Osteoblast (primary cell): ENCODE results near the gene NPIPA7. TPM values are rescaled to one million over a fixed set of nuclear protein-coding genes. Genes with fewer than 3 reads are reported as not detected.
"Not testable (repeated sequence)": the region's sequence is repeated elsewhere in the genome, so short reads cannot be mapped to it uniquely, and the experiment has no call there.

ENCODE experiments used
- DNase-seq: peaks from one replicate; pipeline ENCODE4 v3.0.0; 2011; ENCODE audit warnings: low spot score, mixed read lengths; ENCODE audit not compliant: insufficient read length; ENCODE audit errors: missing footprints
- H2AFZ ChIP-seq: 2 replicates; pipeline ENCODE4 v1.6.0; 2011; ENCODE audit warnings: mild to moderate bottlenecking, low read length
- H3K27ac ChIP-seq: 2 replicates; pipeline ENCODE4 v1.5.1; 2011; ENCODE audit warnings: mild to moderate bottlenecking, low read depth, low read length, moderate library complexity
- H3K27me3 ChIP-seq: 2 replicates; pipeline ENCODE4 v1.6.0; 2012; ENCODE audit warnings: mild to moderate bottlenecking, control low read depth, inconsistent platforms, low read length, moderate library complexity; ENCODE audit not compliant: insufficient read depth
- H3K36me3 ChIP-seq: 2 replicates; pipeline ENCODE4 v1.5.1; 2011; ENCODE audit warnings: mild to moderate bottlenecking, low read length, control low read depth, moderate library complexity; ENCODE audit not compliant: insufficient read depth
- H3K4me1 ChIP-seq: 2 replicates; pipeline ENCODE4 v1.5.1; 2011; ENCODE audit warnings: mild to moderate bottlenecking, low read length, control low read depth, moderate library complexity; ENCODE audit not compliant: insufficient read depth
- H3K4me2 ChIP-seq: 2 replicates; pipeline ENCODE4 v1.6.0; 2011; ENCODE audit warnings: mild to moderate bottlenecking, low read length; ENCODE audit not compliant: insufficient read depth
- H3K4me3 ChIP-seq: fragments of 200-600 bp; sonication (generic); 3 replicates; pipeline ENCODE4 v1.5.1; 2012; ENCODE audit warnings: mild to moderate bottlenecking, low read length, inconsistent platforms; ENCODE audit not compliant: insufficient read depth
- H3K79me2 ChIP-seq: 2 replicates; pipeline ENCODE4 v1.6.0; 2012; ENCODE audit warnings: mild to moderate bottlenecking, low read length, control low read depth, inconsistent platforms; ENCODE audit not compliant: insufficient read depth
- H3K9me3 ChIP-seq: 2 replicates; pipeline ENCODE4 v1.5.1; 2011; ENCODE audit warnings: low read depth, low read length, control low read depth
- H4K20me1 ChIP-seq: 2 replicates; pipeline ENCODE4 v1.6.0; 2012; ENCODE audit warnings: mild to moderate bottlenecking, low read length, control low read depth; ENCODE audit not compliant: insufficient read depth
- total RNA-seq: library from RNA; depleted of rRNA; stranded (reverse); fragments of >200 nt; gene quantifications from 2 replicates; pipeline ENCODE4 v1.2.3, GENCODE V29; 2012

Gene NPIPA7
- total RNA-seq: 0.59 TPM in 1 of 2 replicates, not detected in the other

DNA sequence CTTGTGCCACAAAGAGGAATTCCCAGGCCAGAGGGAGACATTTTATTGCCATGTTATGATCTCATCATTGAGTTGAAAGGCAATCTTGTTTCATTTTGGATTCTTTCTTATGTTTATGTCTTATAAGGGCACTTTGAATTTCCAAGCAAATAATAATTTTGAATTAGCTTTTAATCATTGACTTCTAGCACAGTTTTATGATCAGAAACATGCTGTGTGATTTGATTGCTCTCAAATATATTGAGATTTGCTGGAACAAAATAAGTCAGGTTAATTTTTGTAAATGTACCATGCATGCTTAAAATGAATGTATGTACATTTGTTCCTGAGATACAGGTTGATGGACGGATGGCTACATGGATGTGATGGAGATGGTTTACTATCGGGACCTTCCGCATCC lies at the start of gene NPIPA7:
Gene NPIPA7 (plus strand): TSS at position 301 of the 400 bp plus-strand sequence. CDS start 105 bp downstream, outside the sequence.
- not testable (repeated sequence) for H3K9me3 ChIP-seq, H3K36me3 ChIP-seq, H3K79me2 ChIP-seq, H2AFZ ChIP-seq, H3K4me2 ChIP-seq, H3K27ac ChIP-seq, H3K4me1 ChIP-seq, H3K4me3 ChIP-seq, H3K27me3 ChIP-seq, H4K20me1 ChIP-seq, DNase-seq

DNA sequence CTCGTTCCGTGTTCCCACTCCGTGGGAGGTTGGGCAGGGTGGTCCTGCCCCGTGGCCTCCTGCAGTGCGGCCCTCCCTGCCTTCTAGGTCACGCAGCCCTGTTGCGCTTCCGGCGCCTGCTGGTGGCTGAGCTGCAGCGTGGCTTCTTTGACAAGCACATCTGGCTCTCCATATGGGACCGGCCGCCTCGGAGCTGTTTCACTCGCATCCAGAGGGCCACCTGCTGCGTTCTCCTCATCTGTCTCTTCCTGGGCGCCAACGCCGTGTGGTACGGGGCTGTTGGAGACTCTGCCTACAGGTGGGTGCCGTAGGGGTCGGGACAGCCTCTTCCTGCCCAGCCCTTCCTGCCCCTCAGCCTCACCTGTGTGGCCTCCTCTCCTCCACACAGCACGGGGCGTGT lies 47.5 kb upstream of the NPIPA7 start:
- H3K79me2 ChIP-seq, H3K36me3 ChIP-seq, H3K27ac ChIP-seq, H3K4me1 ChIP-seq, H3K27me3 ChIP-seq, H4K20me1 ChIP-seq, H3K4me3 ChIP-seq, H3K4me2 ChIP-seq, DNase-seq, H3K9me3 ChIP-seq, H2AFZ ChIP-seq: not testable (repeated sequence)

DNA sequence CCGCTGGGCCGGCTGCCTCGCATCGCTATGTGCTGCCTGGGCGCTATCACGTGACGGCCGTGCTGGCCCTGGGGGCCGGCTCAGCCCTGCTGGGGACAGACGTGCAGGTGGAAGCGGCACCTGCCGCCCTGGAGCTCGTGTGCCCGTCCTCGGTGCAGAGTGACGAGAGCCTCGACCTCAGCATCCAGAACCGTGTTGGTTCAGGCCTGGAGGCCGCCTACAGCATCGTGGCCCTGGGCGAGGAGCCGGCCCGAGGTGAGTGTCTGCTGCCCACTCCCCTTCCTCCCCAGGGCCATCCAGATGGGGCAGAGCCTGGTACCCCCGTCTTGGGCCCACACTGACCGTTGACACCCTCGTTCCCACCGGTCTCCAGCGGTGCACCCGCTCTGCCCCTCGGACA lies 21.4 kb upstream of the NPIPA7 start:
- not testable (repeated sequence) for H3K4me3 ChIP-seq, H4K20me1 ChIP-seq, H3K27me3 ChIP-seq, H2AFZ ChIP-seq, DNase-seq, H3K4me2 ChIP-seq, H3K79me2 ChIP-seq, H3K4me1 ChIP-seq, H3K27ac ChIP-seq, H3K36me3 ChIP-seq, H3K9me3 ChIP-seq

- H4K20me1 ChIP-seq, H2AFZ ChIP-seq, H3K4me3 ChIP-seq, H3K4me2 ChIP-seq, H3K79me2 ChIP-seq, H3K27ac ChIP-seq, DNase-seq, H3K9me3 ChIP-seq, H3K4me1 ChIP-seq, H3K36me3 ChIP-seq, H3K27me3 ChIP-seq: not testable (repeated sequence)
Observed at GRCh38 chr16:16358539-16359240, 20.2 kb upstream of the NPIPA7 start.

DNA sequence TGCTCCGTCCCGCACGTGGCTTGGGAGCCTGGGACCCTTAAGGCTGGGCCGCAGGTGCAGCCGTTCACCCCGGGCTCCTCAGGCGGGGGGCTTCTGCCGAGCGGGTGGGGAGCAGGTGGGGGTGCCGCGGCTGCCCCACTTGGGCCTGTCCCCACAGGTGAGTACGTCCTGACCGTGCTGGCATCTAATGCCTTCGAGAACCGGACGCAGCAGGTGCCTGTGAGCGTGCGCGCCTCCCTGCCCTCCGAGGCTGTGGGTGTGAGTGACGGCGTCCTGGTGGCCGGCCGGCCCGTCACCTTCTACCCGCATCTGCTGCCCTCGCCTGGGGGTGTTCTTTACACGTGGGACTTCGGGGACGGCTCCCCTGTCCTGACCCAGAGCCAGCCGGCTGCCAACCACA lies 15.3 kb upstream of the NPIPA7 start:
- not testable (repeated sequence) for H3K9me3 ChIP-seq, H3K4me2 ChIP-seq, H2AFZ ChIP-seq, H3K27me3 ChIP-seq, H4K20me1 ChIP-seq, H3K36me3 ChIP-seq, H3K4me3 ChIP-seq, DNase-seq, H3K27ac ChIP-seq, H3K79me2 ChIP-seq, H3K4me1 ChIP-seq

DNA sequence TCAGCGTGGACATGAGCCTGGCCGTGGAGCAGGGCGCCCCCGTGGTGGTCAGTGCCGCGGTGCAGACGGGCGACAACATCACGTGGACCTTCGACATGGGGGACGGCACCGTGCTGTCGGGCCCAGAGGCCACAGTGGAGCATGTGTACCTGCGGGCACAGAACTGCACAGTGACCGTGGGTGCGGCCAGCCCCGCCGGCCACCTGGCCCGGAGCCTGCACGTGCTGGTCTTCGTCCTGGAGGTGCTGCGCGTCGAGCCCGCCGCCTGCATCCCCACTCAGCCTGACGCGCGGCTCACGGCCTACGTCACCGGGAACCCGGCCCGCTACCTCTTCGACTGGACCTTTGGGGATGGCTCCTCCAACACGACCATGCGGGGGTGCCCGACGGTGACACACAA lies 14.8 kb upstream of the NPIPA7 start:
- H3K9me3 ChIP-seq, H3K27me3 ChIP-seq, H3K36me3 ChIP-seq, H3K4me3 ChIP-seq, H3K79me2 ChIP-seq, H3K27ac ChIP-seq, H4K20me1 ChIP-seq, H3K4me2 ChIP-seq, H2AFZ ChIP-seq, H3K4me1 ChIP-seq, DNase-seq: not testable (repeated sequence)

- H3K36me3 ChIP-seq, H4K20me1 ChIP-seq, H3K4me3 ChIP-seq, H3K27ac ChIP-seq, DNase-seq, H3K27me3 ChIP-seq, H3K4me1 ChIP-seq, H3K4me2 ChIP-seq, H3K79me2 ChIP-seq, H2AFZ ChIP-seq, H3K9me3 ChIP-seq: not testable (repeated sequence)
Observed at GRCh38 chr16:16364701-16365100, 14.2 kb upstream of the NPIPA7 start.

- not testable (repeated sequence) for H3K4me3 ChIP-seq, H3K79me2 ChIP-seq, H3K36me3 ChIP-seq, H3K27ac ChIP-seq, H4K20me1 ChIP-seq, H3K4me1 ChIP-seq, H3K27me3 ChIP-seq, DNase-seq, H3K4me2 ChIP-seq, H2AFZ ChIP-seq, H3K9me3 ChIP-seq
Observed at GRCh38 chr16:16365319-16365718, 13.6 kb upstream of the NPIPA7 start.

GRCh38 chr16:16365851-16366250 lies 13.1 kb upstream of the NPIPA7 start:
- not testable (repeated sequence) for H3K36me3 ChIP-seq, DNase-seq, H3K27me3 ChIP-seq, H3K9me3 ChIP-seq, H2AFZ ChIP-seq, H3K27ac ChIP-seq, H3K4me1 ChIP-seq, H3K79me2 ChIP-seq, H4K20me1 ChIP-seq, H3K4me2 ChIP-seq, H3K4me3 ChIP-seq
